ENCODE data around the gene ABCD1.
"Not testable (repeated sequence)": the region's sequence is repeated elsewhere in the genome, so short reads cannot be mapped to it uniquely, and the experiment has no call there.

- not testable (repeated sequence) for TF ChIP-seq CTCF, POLR2A (IDR thresholded peaks at IDR 0.05)
Observed at GRCh38 chrX:153699784-153700371, 24.8 kb upstream of the ABCD1 start.
